Measurements from ENCODE around the gene LRIT3. TPM values are rescaled to one million over a fixed set of nuclear protein-coding genes. Genes with fewer than 3 reads are reported as not detected.

Gene LRIT3
- total RNA-seq, 1 experiment from 2014 or later, result 0.11 TPM

GRCh38 chr4:109908731-109909130 lies 60.8 kb downstream of the LRIT3 start:
- Histone ChIP-seq H3K27ac (ENCODE audit: low read length) (no peak overlapping the region), H3K36me3 (ENCODE audit: low read depth, low read length) (no peaks in the 10 kb centered on the region), H3K9ac (ENCODE audit: low read length) (no peak overlapping the region), H4K20me1 (ENCODE audit: low read length) (no peaks in the 10 kb centered on the region), H3K4me1 (ENCODE audit: insufficient read depth, low read length) (peaks cover 17% of the 10 kb centered on the region), H3F3A (ENCODE audit: low read length, unreplicated experiment) (no peaks in the 10 kb centered on the region), H3K4me3 (ENCODE audit: low read length) (no peak overlapping the region), H3K79me2 (ENCODE audit: low read length) (peaks cover 10% of the 10 kb centered on the region), H2AFZ (ENCODE audit: low read length) (no peak overlapping the region), H3K9me2 (replicated peaks; ENCODE audit: low read length) (no peaks in the 10 kb centered on the region), H3K4me2 (ENCODE audit: low read length) (no peak overlapping the region), H3K9me3 (ENCODE audit: low read length) (no peaks in the 10 kb centered on the region), H3K27me3 (ENCODE audit: low read length) (no peaks in the 10 kb centered on the region)
- ATAC-seq (no peak), DNase-seq (no peak)
- no TSS peak for BruUV-seq (replicated peaks)
- CTCF ChIA-PET, result no interaction called here
- POLR2A ChIA-PET (ENCODE audit: unreplicated experiment), result no interaction called here
- intact Hi-C loops (cut with micrococcal nuclease), result no loop called here
- TF ChIP-seq EZH2phosphoT487 (IDR thresholded peaks at IDR 0.05; ENCODE audit: borderline replicate concordance, low read length) (no peak), CTCF (conservative IDR thresholded peaks at IDR 0.05; ENCODE audit: low read depth, low read length) (no peak), EZH2 (IDR thresholded peaks at IDR 0.05; ENCODE audit: low read length, unreplicated experiment) (no peak)

GRCh38 chr4:109910256-109910655 lies 62.3 kb downstream of the LRIT3 start:
- H3K27ac ChIP-seq (ENCODE audit: low read length), result no peak overlapping the region
- H3K9ac ChIP-seq (ENCODE audit: low read length), result no peak overlapping the region
- no peak overlapping the region for H3K4me2 ChIP-seq (ENCODE audit: low read length)
- POLR2A ChIA-PET (ENCODE audit: unreplicated experiment), result no interaction called here
- H3K9me3 ChIP-seq (ENCODE audit: low read length), result no peaks in the 10 kb centered on the region
- CTCF ChIA-PET, result no interaction called here
- no peak for DNase-seq
- TF ChIP-seq CTCF (conservative IDR thresholded peaks at IDR 0.05; ENCODE audit: low read depth, low read length), result no peak
- no peak for TF ChIP-seq EZH2phosphoT487 (IDR thresholded peaks at IDR 0.05; ENCODE audit: borderline replicate concordance, low read length)
- TF ChIP-seq EZH2 (IDR thresholded peaks at IDR 0.05; ENCODE audit: low read length, unreplicated experiment), result no peak
- no peak overlapping the region for H3K4me3 ChIP-seq (ENCODE audit: low read length)
- H4K20me1 ChIP-seq (ENCODE audit: low read length), result no peaks in the 10 kb centered on the region
- peaks cover 25% of the 10 kb centered on the region for H3K79me2 ChIP-seq (ENCODE audit: low read length)
- H3K36me3 ChIP-seq (ENCODE audit: low read depth, low read length), result no peaks in the 10 kb centered on the region
- no peaks in the 10 kb centered on the region for H3K27me3 ChIP-seq (ENCODE audit: low read length)
- peaks cover 26% of the 10 kb centered on the region for H3K4me1 ChIP-seq (ENCODE audit: insufficient read depth, low read length)
- H3F3A ChIP-seq (ENCODE audit: low read length, unreplicated experiment), result no peaks in the 10 kb centered on the region
- H2AFZ ChIP-seq (ENCODE audit: low read length), result no peak overlapping the region
- no peak for ATAC-seq
- H3K9me2 ChIP-seq (replicated peaks; ENCODE audit: low read length), result no peaks in the 10 kb centered on the region
- intact Hi-C loops (cut with micrococcal nuclease), result no loop called here
- BruUV-seq (replicated peaks), result no TSS peak

- Histone ChIP-seq H3K27me3 (ENCODE audit: low read length) (no peaks in the 10 kb centered on the region), H2AFZ (ENCODE audit: low read length) (peak within 1 kb of the TSS; percentile 91), H3K4me2 (ENCODE audit: low read length) (peak within 1 kb of the TSS; percentile 96), H3K27ac (ENCODE audit: low read length) (peak within 1 kb of the TSS; percentile 73), H3K9ac (ENCODE audit: low read length) (peak within 1 kb of the TSS; percentile 65), H4K20me1 (ENCODE audit: low read length) (no peaks in the 10 kb centered on the region), H3K4me1 (ENCODE audit: insufficient read depth, low read length) (peaks cover 29% of the 10 kb centered on the region), H3K9me2 (replicated peaks; ENCODE audit: low read length) (no peaks in the 10 kb centered on the region), H3K79me2 (ENCODE audit: low read length) (peaks cover 37% of the 10 kb centered on the region), H3K9me3 (ENCODE audit: low read length) (no peaks in the 10 kb centered on the region), H3K4me3 (ENCODE audit: low read length) (peak within 1 kb of the TSS; percentile 80), H3K36me3 (ENCODE audit: low read depth, low read length) (no peaks in the 10 kb centered on the region), H3F3A (ENCODE audit: low read length, unreplicated experiment) (no peaks in the 10 kb centered on the region)
- TSS peak; percentile 72 for BruUV-seq (replicated peaks)
- ATAC-seq (peak; percentile 76), DNase-seq (peak; percentile 71)
- intact Hi-C loops (cut with micrococcal nuclease), result loop anchor here (2.0 kb wide), 1 partner anchor 54 kb away; no protein-coding TSS in a partner anchor
- ChIA-PET CTCF (interaction anchor here (0.6 kb wide), 1 partner anchor 281 kb away, joined by 10 read pairs; no protein-coding TSS in a partner anchor), POLR2A (ENCODE audit: unreplicated experiment) (no interaction called here)
- TF ChIP-seq EZH2phosphoT487 (IDR thresholded peaks at IDR 0.05; ENCODE audit: borderline replicate concordance, low read length) (no peak), CTCF (conservative IDR thresholded peaks at IDR 0.05; ENCODE audit: low read depth, low read length) (no peak), EZH2 (IDR thresholded peaks at IDR 0.05; ENCODE audit: low read length, unreplicated experiment) (no peak)
These were observed 65.0 kb downstream of the LRIT3 start, which contains the start of gene EGF for GRCh38 chr4:109912706-109913595. TSS of gene EGF (plus strand) at chr4:109912883. CDS start at chr4:109913336, 453 bp downstream.
